ENCODE data around the gene ZFAND3.

- no peak for TF ChIP-seq POLR2A (IDR thresholded peaks at IDR 0.05)
- no peak for TF ChIP-seq CTCF (IDR thresholded peaks at IDR 0.05 in 8 of 11, conservative IDR thresholded peaks at IDR 0.05 in 3 of 11)
Measured at GRCh38 chr6:37966801-37967200, 147.3 kb downstream of the ZFAND3 start.

Data from spleen (tissue), 7 donors.